CD8-positive, alpha-beta memory T cell (primary cell): ENCODE results near the gene MYBPC2. TPM values are rescaled to one million over a fixed set of nuclear protein-coding genes. Genes with fewer than 3 reads are reported as not detected.

Source experiments
- CTCF ChIA-PET: fragments of 350-600 bp; sonication (Branson Sonifier 250); formaldehyde crosslinking; loops from one replicate; lab custom pipeline; 2021; ENCODE audit warnings: antibody characterized with exemption; lab: Charles Lee
- POLR2A ChIA-PET: fragments of 350-600 bp; sonication (Branson Sonifier 250); formaldehyde crosslinking; loops from one replicate; lab custom pipeline; 2021; ENCODE audit warnings: antibody characterized with exemption; lab: Charles Lee
- DNase-seq, 5 donors: peaks; one replicate each; pipeline versions ENCODE4 v3.0.0 to v3.0.0-alpha.2; 2020 to 2022; ENCODE audit warnings: mixed read lengths in 1 of 5
- H3K27ac ChIP-seq: one replicate; pipeline ENCODE4 v1.7.0; 2013; ENCODE audit warnings: low read depth, mild to moderate bottlenecking, low read length, moderate library complexity
- H3K27me3 ChIP-seq: 2 replicates; pipeline ENCODE4 v1.7.0; 2013; ENCODE audit warnings: low read length, mild to moderate bottlenecking; ENCODE audit not compliant: insufficient read depth, poor library complexity, severe bottlenecking
- H3K36me3 ChIP-seq: 2 replicates; pipeline ENCODE4 v1.7.0; 2013; ENCODE audit warnings: mild to moderate bottlenecking, low read length, moderate library complexity; ENCODE audit not compliant: insufficient read depth
- H3K4me1 ChIP-seq: 2 replicates; pipeline ENCODE4 v1.7.0; 2013; ENCODE audit warnings: mild to moderate bottlenecking, low read length, moderate library complexity; ENCODE audit not compliant: insufficient read depth
- H3K4me3 ChIP-seq: 2 replicates; pipeline ENCODE4 v1.7.0; 2013; ENCODE audit warnings: mild to moderate bottlenecking, low read length
- H3K9me3 ChIP-seq: 2 replicates; pipeline ENCODE4 v1.7.0; 2013; ENCODE audit warnings: mild to moderate bottlenecking, low read length
- H3K27ac Mint-ChIP-seq, 8 donors: one replicate each; pipeline ENCODE4 v1.8.0; 2020 to 2021; ENCODE audit warnings: mixed read lengths in 8 of 8, mild to moderate bottlenecking in 6 of 8, inconsistent platforms in 3 of 8, moderate library complexity in 3 of 8
- H3K27me3 Mint-ChIP-seq, 2 donors: one replicate each; pipeline ENCODE4 v1.8.0; 2020 to 2021; ENCODE audit warnings: mixed read lengths in 2 of 2, mild to moderate bottlenecking in 1 of 2, moderate library complexity in 1 of 2
- H3K36me3 Mint-ChIP-seq, 3 donors: one replicate each; pipeline ENCODE4 v1.8.0; 2020 to 2021; ENCODE audit warnings: mixed read lengths in 3 of 3, inconsistent platforms in 1 of 3, mild to moderate bottlenecking in 1 of 3
- H3K4me1 Mint-ChIP-seq, 3 donors: one replicate each; pipeline ENCODE4 v1.8.0; 2020 to 2021; ENCODE audit warnings: mixed read lengths in 3 of 3, inconsistent platforms in 1 of 3, mild to moderate bottlenecking in 1 of 3
- H3K4me3 Mint-ChIP-seq, 7 donors: one replicate each; pipeline ENCODE4 v1.8.0; 2020 to 2021; ENCODE audit warnings: mixed read lengths in 7 of 7, mild to moderate bottlenecking in 6 of 7, moderate library complexity in 4 of 7, inconsistent platforms in 2 of 7
- H3K9me3 Mint-ChIP-seq, 5 donors: one replicate each; pipeline ENCODE4 v1.8.0; 2020 to 2022; ENCODE audit warnings: mixed read lengths in 5 of 5, mild to moderate bottlenecking in 3 of 5, moderate library complexity in 2 of 5, inconsistent platforms in 1 of 5
- polyA plus RNA-seq: library from polyadenylated mRNA; unstranded; fragments of 300-500 nt; fragmentation: Illumina TruSeq; gene quantifications from one replicate; pipeline ENCODE4 v1.2.3, GENCODE V29; 2021
- total RNA-seq, 2 experiments: library from RNA; stranded (reverse); gene quantifications; one replicate each; pipeline ENCODE4 v1.2.3, GENCODE V29; 2021

The MYBPC2 gene
- total and polyA plus RNA-seq, 3 experiments from 2014 or later: 0.07 to 0.24 TPM; not detected in 1

DNA sequence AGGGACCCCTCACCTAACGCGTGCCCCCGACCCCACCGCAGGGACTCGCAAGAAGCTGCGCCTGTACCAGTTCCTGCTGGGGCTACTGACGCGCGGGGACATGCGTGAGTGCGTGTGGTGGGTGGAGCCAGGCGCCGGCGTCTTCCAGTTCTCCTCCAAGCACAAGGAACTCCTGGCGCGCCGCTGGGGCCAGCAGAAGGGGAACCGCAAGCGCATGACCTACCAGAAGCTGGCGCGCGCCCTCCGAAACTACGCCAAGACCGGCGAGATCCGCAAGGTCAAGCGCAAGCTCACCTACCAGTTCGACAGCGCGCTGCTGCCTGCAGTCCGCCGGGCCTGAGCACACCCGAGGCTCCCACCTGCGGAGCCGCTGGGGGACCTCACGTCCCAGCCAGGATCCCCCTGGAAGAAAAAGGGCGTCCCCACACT, 4.7 kb upstream of the MYBPC2 start:
- CTCF ChIA-PET: interaction anchor here (1.2 kb wide), 1 partner anchor 60 kb away, joined by 3 read pairs; no protein-coding TSS in a partner anchor
- H3K4me1 Mint-ChIP-seq: peaks cover 11 to 15% (median 12%) of the 10 kb centered on the region in 3 donors
- H3K9me3 Mint-ChIP-seq: no peaks in the 10 kb centered on the region
- Histone ChIP-seq H3K36me3 (no peaks in the 10 kb centered on the region), H3K27me3 (peaks cover 4% of the 10 kb centered on the region), H3K4me3 (peak overlapping the region; percentile 28), H3K9me3 (no peaks in the 10 kb centered on the region), H3K4me1 (peaks cover 9% of the 10 kb centered on the region), H3K27ac (no peak overlapping the region)
- POLR2A ChIA-PET: interaction anchor here (0.6 kb wide), 1 partner anchor 34 kb away, joined by 3 read pairs; no protein-coding TSS in a partner anchor
- peak overlapping the region in 3 of 7 donors; percentile 3 to 68 (median 52) for H3K4me3 Mint-ChIP-seq
- no peak overlapping the region for H3K27ac Mint-ChIP-seq
- H3K27me3 Mint-ChIP-seq: peaks cover 21 to 43% of the 10 kb centered on the region in 2 donors
- peaks cover 0 to 4% (median 0%) of the 10 kb centered on the region in 3 donors for H3K36me3 Mint-ChIP-seq
- DNase-seq: peak in 1 of 5 donors; percentile 23

GRCh38 chr19:50428772-50429463, 3.8 kb upstream of the MYBPC2 start:
- Mint-ChIP-seq H3K4me1 (peaks cover 11 to 15% (median 12%) of the 10 kb centered on the region in 3 donors), H3K27ac (no peak overlapping the region), H3K27me3 (peaks cover 18 to 41% of the 10 kb centered on the region in 2 donors), H3K4me3 (peak overlapping the region in 1 of 7 donors; percentile 54), H3K9me3 (no peaks in the 10 kb centered on the region), H3K36me3 (peaks cover 0 to 4% (median 0%) of the 10 kb centered on the region in 3 donors)
- POLR2A ChIA-PET: no interaction called here
- H3K27ac ChIP-seq: no peak overlapping the region
- no peaks in the 10 kb centered on the region for H3K36me3 ChIP-seq
- H3K4me1 ChIP-seq: peaks cover 9% of the 10 kb centered on the region
- peaks cover 4% of the 10 kb centered on the region for H3K27me3 ChIP-seq
- no peaks in the 10 kb centered on the region for H3K9me3 ChIP-seq
- DNase-seq: no peak
- CTCF ChIA-PET: interaction anchor here (1.2 kb wide), 1 partner anchor 60 kb away, joined by 3 read pairs; no protein-coding TSS in a partner anchor
- H3K4me3 ChIP-seq: no peak overlapping the region

DNA sequence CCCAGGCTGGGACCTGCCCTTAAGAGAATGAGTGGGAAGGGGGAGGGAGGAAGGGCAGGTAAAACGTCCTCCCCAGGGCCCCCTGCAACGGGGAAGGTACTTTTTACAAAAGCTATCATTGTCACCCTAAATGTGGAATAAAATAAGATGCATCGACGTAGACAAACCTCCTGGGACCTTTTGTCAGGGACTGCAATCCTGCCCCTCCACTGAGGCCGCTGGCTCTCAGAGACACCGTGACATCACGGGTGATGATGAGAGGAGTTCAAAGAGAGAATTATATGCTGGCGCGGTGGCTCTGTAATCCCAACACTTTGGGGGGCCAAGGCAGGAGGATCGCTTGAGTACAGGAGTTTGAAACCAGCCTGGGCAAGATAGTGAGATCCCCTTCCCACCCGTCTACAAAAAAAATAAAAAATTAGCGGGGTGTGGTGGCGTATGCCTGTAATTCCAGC, 1.8 kb upstream of the MYBPC2 start:
- Mint-ChIP-seq H3K27me3 (peaks cover 20 to 43% of the 10 kb centered on the region in 2 donors), H3K4me3 (peak overlapping the region; percentile 89 to 97 (median 91)), H3K9me3 (no peaks in the 10 kb centered on the region), H3K36me3 (peaks cover 0 to 4% (median 0%) of the 10 kb centered on the region in 3 donors), H3K4me1 (peaks cover 11 to 15% (median 12%) of the 10 kb centered on the region in 3 donors), H3K27ac (peak overlapping the region in 6 of 8 donors; percentile 47 to 86 (median 68))
- peaks cover 4% of the 10 kb centered on the region for H3K27me3 ChIP-seq
- POLR2A ChIA-PET: no interaction called here
- CTCF ChIA-PET: no interaction called here
- DNase-seq: no peak
- H3K4me1 ChIP-seq: peaks cover 9% of the 10 kb centered on the region
- H3K27ac ChIP-seq: peak overlapping the region; percentile 19
- H3K36me3 ChIP-seq: no peaks in the 10 kb centered on the region
- no peaks in the 10 kb centered on the region for H3K9me3 ChIP-seq
- H3K4me3 ChIP-seq: peak overlapping the region; percentile 78

DNA sequence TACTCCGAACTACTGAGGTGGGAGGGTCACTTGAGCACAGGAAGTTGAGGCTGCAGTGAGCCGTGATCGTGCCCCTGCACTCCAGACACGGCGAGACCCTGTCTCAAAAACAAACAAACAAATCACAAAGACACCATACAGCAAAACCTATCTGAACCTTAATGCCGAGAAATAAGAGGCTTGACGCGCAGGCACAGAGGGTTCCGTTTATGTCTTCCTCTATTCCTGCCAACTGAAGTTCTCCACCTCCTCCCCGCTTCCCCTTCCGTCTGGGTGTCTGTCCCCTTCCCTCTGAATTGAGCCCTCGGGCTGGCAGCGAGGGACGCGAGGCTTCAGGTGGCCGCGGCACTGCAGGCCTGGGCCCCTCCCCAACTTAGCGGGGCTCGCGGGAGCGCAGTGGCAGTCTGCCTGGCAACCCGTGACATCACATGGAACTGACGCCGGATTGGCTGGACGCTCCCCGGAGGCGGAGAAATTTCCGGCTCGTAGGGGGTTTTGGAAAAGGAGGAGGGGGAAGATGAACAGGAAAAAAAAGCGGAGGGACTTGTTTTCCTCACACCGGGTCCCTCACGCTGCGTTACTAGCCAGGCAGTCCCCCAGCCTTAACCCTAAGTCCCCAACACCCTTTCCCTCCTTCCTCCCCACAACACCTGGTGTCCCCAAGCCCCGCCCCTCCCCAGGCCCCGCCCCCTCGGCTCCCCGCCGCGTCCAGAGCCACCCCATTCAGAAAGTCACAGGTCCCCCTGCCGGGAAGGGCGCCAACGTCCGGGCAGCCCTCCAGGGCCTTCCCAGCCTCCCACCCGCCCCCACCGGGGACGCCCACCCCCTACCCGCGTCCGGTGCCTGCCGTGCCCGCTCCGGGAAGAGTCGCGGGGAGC, 1.1 kb upstream of the MYBPC2 start:
- DNase-seq: peak; percentile 76 to 89 (median 86)
- Mint-ChIP-seq H3K4me3 (peak overlapping the region; percentile 89 to 97 (median 91)), H3K9me3 (no peaks in the 10 kb centered on the region), H3K27ac (peak overlapping the region; percentile 64 to 96 (median 86)), H3K27me3 (peaks cover 22 to 43% of the 10 kb centered on the region in 2 donors), H3K4me1 (peaks cover 11 to 15% (median 12%) of the 10 kb centered on the region in 3 donors), H3K36me3 (peaks cover 0 to 4% (median 0%) of the 10 kb centered on the region in 3 donors)
- Histone ChIP-seq H3K4me1 (peaks cover 9% of the 10 kb centered on the region), H3K9me3 (no peaks in the 10 kb centered on the region), H3K4me3 (peak overlapping the region; percentile 78), H3K27ac (peak overlapping the region; percentile 19), H3K36me3 (no peaks in the 10 kb centered on the region), H3K27me3 (peaks cover 4% of the 10 kb centered on the region)
- POLR2A ChIA-PET: no interaction called here
- CTCF ChIA-PET: no interaction called here

- H3K27me3 ChIP-seq: peaks cover 4% of the 10 kb centered on the region
- no peaks in the 10 kb centered on the region for H3K9me3 ChIP-seq
- Mint-ChIP-seq H3K9me3 (peaks cover 0 to 3% (median 0%) of the 10 kb centered on the region in 5 donors), H3K27me3 (peaks cover 19 to 42% of the 10 kb centered on the region in 2 donors), H3K4me3 (peak overlapping the region; percentile 64 to 91 (median 71)), H3K27ac (peak overlapping the region in 2 of 8 donors; percentile 63 to 78), H3K4me1 (peaks cover 11 to 15% (median 12%) of the 10 kb centered on the region in 3 donors), H3K36me3 (peaks cover 0 to 4% (median 0%) of the 10 kb centered on the region in 3 donors)
- H3K27ac ChIP-seq: no peak overlapping the region
- H3K4me1 ChIP-seq: peaks cover 9% of the 10 kb centered on the region
- H3K4me3 ChIP-seq: no peak overlapping the region
- ChIA-PET POLR2A (no interaction called here), CTCF (no interaction called here)
- H3K36me3 ChIP-seq: no peaks in the 10 kb centered on the region
- DNase-seq: no peak
Measured at GRCh38 chr19:50433201-50434180, 799 bp downstream of the MYBPC2 start.

- no peak overlapping the region for H3K4me3 Mint-ChIP-seq
- no peaks in the 10 kb centered on the region for H3K36me3 ChIP-seq
- POLR2A ChIA-PET: no interaction called here
- H3K4me1 ChIP-seq: peaks cover 9% of the 10 kb centered on the region
- DNase-seq: no peak
- no peak overlapping the region for H3K27ac ChIP-seq
- no peak overlapping the region for H3K27ac Mint-ChIP-seq
- CTCF ChIA-PET: no interaction called here
- no peak overlapping the region for H3K4me3 ChIP-seq
- peaks cover 16 to 40% of the 10 kb centered on the region in 2 donors for H3K27me3 Mint-ChIP-seq
- H3K9me3 Mint-ChIP-seq: peaks cover 0 to 3% (median 0%) of the 10 kb centered on the region in 5 donors
- H3K9me3 ChIP-seq: no peaks in the 10 kb centered on the region
- H3K4me1 Mint-ChIP-seq: peaks cover 9 to 11% (median 11%) of the 10 kb centered on the region in 3 donors
- peaks cover 0 to 4% (median 0%) of the 10 kb centered on the region in 3 donors for H3K36me3 Mint-ChIP-seq
- H3K27me3 ChIP-seq: peaks cover 4% of the 10 kb centered on the region
Measured at GRCh38 chr19:50434525-50434924, 1.8 kb downstream of the MYBPC2 start.

- POLR2A ChIA-PET: no interaction called here
- H3K27me3 ChIP-seq: peaks cover 4% of the 10 kb centered on the region
- Mint-ChIP-seq H3K36me3 (peaks cover 0 to 4% (median 0%) of the 10 kb centered on the region in 3 donors), H3K4me1 (peaks cover 9 to 11% (median 11%) of the 10 kb centered on the region in 3 donors), H3K27me3 (peaks cover 14 to 39% of the 10 kb centered on the region in 2 donors), H3K9me3 (peaks cover 0 to 3% (median 0%) of the 10 kb centered on the region in 5 donors), H3K27ac (no peak overlapping the region), H3K4me3 (no peak overlapping the region)
- H3K4me3 ChIP-seq: no peak overlapping the region
- H3K36me3 ChIP-seq: no peaks in the 10 kb centered on the region
- H3K4me1 ChIP-seq: peaks cover 9% of the 10 kb centered on the region
- DNase-seq: no peak
- no peaks in the 10 kb centered on the region for H3K9me3 ChIP-seq
- CTCF ChIA-PET: no interaction called here
- H3K27ac ChIP-seq: no peak overlapping the region
Measured at GRCh38 chr19:50435221-50435620, 2.5 kb downstream of the MYBPC2 start.
